GM10847 (cell line): ENCODE data around the gene UBA5.

Experiments
- POLR2A ChIP-seq: IDR thresholded peaks from 2 replicates; pipeline ENCODE4 v1.6.1; 2011; ENCODE audit not compliant: insufficient read length; ENCODE audit errors: extremely low read depth

The UBA5 gene

DNA sequence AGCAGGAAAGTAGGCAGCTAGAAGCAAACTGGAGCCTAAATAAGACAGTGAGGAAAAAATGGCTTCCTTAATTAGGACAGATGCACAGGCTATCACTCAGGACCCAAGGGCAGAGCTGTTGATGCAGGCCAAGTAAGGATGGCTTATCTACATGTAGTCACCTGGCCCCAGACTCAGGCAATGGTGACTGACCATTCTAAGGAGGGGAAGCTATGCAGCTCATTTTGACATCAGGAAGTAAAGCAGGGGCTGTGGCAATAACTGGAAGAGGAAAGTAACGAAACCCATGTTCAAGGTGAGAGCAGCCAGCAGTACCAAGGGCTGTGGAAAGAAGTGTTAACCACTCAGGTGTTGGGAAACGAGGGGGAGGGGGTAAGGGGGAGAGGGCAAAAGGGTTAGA, 16.8 kb upstream of the UBA5 start:
- no peak for TF ChIP-seq POLR2A

DNA sequence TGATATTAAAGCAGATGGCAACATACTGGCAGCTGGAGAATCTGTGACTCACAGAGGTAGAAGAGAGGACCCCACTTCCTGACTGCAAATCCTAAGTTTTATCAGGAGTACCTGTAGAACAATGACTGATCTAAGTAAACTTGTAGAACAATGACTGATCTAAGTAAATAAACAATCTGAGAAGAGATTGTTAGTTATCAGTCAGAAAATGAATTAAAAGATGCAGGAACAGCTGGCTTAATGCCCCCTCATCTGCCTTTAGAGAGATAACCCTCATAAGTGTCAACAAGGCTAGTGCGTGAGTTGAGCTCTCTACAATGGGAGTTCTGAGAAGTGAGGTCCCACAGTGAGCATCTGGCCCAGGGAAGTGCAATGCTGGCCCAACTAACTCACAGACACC, 15.1 kb upstream of the UBA5 start:
- TF ChIP-seq POLR2A: no peak

DNA sequence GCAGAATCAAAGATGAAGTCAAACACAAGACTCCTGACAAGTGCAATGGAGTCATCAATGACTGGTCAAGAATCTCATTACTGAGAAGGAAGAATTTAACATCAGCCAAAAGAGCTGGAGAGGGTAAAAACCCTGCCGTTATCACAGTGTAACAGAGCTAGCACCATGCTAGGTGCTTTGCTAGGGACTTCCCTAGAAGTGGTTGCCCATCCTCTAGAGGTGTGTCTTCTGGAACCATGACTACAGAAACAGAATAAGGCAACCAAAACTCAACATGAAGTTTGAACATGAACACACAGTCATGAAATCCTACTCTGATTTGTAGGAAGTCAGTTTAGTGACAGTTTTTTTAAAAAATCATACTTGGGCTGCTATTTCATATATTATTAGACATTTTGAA, 10.0 kb upstream of the UBA5 start:
- TF ChIP-seq POLR2A: no peak

DNA sequence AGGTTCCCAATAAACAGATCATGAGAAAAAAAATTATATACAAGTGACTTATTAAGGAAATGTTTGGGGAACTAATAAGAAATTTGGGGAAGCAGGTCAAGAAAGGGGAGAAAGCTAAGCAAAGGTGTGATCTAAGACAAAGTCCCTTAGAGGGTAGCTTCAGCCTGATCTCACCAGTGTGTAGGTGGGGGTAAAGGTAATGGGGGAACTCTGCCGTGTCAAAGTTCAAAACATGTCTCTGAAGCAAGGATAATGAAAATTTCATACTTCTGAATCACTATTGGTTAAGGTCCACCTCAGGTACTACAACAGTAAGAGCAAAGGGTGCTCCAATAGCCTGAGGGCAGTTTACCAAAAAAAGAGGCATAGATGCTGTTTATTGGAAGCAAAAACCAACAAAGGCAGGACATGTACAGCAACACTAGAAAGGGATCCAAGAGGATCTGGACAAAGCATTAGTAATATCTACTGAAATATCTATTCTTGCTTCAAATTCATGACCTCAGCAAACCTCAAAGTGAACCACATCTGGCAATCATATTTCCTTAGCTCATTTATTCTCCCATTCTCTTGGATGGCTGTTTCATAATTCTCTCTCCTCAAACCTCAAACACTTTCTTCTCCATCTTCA, 7.4 kb upstream of the UBA5 start:
- no peak for TF ChIP-seq POLR2A

DNA sequence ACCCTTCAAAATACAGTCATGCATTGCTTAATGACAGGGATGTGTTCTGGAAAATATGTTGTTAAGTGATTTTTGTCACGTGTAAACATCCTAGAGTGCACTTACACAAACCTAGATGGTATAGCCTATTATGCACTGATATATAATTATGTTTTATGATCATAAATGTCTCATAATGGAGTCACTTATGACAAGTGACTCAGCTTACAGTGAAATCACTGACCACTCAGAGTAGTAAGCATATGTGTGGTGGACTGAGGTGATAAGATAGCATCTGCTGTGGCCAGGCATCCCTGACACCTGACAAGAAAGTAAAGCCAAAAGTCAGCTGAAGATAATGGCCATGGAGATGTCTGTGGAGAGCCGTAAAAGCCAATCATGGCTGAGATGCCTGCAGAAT, 5.9 kb upstream of the UBA5 start:
- TF ChIP-seq POLR2A: no peak

DNA sequence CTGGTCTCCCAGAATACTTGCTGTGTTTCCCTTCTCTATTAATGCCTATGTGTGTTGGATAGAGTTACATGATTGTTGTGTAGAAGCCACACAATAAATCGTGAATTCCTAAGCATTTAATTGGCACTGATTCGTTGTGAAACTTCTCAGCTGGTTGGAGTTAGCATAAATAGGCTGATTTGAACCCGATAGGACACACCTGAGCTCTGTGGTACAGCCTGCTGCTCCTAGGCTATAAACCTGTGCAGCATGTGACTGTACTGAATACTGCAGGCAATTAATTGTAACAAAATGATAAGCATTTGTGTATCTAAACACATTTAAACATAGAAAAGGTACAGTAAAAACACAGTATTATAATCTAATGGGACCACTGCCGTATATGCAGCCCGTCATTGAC, 5.4 kb upstream of the UBA5 start:
- TF ChIP-seq POLR2A: no peak

DNA sequence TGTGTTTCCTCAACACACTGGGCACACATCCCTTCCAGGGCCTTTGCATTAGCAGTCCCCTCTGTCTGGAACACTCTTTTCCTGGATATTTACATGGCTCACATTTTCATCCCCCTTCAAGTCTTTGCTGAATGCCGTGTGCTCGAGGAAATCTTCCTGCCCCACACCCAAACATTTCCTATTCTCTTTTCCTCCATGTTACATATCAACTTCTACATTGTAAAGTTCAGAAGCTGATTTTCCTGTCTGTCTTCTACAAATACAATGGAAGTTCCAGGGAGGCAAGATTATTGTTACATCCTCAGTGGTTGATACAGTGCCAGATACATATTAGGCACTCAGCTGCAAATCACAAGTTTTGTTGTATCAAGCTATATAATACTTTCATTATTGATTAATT, 4.7 kb upstream of the UBA5 start:
- TF ChIP-seq POLR2A: no peak

DNA sequence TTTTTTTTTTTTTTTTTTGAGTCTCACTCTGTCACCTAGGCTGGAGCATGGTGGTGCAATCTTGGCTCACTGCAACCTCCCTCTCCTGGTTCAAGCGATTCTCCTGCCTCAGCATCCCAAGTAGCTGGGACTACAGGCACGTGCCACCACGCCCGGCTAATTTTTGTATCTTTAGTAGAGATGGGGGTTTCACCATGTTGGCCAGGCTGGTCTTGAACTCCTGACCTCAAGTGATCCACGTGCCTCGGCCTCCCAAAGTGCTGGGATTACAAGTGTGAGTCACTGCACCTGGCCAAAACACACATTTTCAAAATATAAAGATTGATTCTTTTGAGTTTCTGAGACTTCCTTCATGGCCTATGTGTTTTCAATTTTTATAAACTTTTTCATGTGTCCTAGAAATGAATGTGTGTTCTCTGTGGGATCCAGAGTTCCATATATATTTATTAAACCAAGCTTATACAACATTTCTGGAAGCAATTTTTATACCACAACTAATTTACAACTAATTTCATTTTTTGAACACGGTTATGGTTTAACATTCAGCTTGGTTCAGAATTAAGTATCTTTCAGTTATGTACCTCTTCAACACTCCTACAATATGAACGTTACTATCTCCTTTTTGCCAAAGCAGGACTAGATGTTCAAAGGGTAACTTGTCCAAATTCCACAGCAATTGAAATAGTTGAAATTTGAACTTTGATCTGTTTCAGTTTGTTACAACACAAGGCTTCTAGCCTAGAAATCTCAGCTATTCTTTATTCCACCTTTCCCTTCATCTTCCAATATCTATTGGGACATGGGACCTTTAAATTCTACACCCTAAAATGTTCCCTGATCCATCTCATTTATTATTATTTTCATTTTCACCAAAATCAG, 2.0 kb upstream of the UBA5 start:
- no peak for TF ChIP-seq POLR2A

DNA sequence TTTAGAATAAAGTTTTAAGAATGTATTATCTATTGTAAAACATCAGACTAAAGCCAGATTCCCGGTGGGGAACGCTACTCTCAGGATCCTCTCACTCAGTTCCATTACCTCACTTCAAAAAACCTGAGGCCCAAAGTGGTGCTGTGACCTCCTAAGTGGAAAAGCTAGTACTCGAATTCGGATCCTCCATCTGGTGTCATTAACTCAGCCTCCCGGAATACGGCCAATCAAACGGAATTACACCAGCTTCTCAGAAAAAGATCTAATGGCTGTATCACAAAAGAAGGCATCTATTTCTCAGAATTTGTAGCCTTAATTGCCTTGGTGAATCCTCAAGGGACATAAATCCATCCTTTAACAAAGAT, 1.1 kb upstream of the UBA5 start:
- TF ChIP-seq POLR2A: no peak

DNA sequence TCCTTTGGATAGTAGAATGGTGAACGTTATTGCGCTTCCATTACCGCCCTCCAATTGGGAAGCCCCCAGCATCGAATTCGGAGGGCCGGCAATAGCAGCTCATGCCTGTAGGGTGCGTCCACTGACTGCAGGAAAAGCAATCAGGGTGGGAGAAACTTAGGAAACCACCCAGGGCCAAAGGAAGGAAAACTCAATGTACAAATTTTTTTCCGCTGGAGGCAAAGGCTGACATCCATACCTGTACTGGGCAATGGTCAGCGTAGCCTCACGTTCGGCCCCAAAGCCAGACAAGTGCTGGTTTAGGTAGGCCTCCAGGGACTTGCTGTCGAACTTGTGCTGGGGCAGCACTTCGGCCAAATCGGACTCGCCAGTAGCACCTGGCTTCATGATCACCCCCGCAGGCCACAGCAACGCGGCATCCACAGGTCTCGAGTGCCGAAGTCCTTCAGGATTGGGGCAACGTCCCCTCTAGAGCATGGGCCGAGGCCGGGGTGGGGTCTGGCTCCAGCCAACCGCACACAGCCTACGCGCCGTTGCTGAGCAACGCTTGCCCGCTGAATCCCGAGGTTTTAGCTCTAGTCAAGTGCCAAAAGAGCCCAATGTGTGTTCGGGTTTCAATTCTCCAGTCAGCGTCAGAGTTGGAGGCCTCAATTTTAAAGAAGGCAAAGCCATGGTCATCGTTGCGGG, 621 bp upstream of the UBA5 start, which contains the start of gene ACAD11:
TSS of gene ACAD11 (minus strand) at position 445 of the 687 bp plus-strand sequence. CDS start at position 387, 58 bp downstream.
- peak; percentile 26 for TF ChIP-seq POLR2A

DNA sequence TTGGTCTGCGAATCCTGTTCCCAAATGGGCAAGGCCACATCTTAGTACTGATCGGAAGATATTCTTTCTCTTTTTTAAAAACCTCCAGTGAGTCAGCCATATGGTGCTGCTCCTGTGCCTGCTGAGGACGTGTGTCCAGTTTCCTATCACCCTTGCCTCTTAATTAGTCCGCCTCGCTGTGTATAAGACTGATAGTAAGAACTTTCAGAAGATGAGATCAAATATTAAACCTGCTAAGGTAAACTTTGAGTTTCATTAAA, 612 bp downstream of the UBA5 start:
- no peak for TF ChIP-seq POLR2A

DNA sequence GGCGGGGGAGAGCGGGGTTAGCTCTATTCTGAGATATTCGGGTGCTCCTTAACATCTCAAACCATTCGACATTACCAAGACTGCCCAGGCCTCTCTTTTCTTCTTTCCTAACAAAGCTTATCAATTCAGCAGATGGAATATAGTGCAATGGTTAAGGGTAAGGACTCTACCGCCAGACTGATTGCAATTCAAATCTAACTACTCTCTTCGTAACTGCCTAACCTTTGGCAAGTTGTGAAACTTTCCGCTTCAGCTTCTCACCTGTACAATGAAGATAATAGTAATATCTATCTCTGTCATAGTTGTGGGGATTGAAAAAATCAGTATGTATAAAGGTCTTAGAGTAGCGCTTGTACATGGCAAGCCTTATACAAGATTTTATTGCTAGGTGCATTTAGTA, 972 bp downstream of the UBA5 start:
- no peak for TF ChIP-seq POLR2A

DNA sequence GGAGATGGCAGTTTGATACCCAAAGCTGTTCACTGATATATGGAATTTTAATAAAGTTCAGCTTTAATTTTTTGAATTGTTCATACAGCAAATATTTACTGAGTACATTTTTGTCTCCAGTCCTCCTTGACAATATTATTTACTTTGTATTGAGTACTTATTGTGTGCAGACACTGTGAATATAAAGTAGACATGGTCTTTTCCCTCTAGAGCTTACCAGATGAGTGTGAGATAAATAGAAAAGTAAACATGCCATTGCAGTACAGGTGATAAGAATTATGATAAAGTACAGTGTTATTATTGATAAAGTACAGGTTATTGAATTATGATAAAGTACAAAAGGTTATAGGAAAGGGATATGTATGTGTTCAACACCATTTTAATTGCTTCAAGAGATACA, 2.1 kb downstream of the UBA5 start:
- TF ChIP-seq POLR2A: no peak

DNA sequence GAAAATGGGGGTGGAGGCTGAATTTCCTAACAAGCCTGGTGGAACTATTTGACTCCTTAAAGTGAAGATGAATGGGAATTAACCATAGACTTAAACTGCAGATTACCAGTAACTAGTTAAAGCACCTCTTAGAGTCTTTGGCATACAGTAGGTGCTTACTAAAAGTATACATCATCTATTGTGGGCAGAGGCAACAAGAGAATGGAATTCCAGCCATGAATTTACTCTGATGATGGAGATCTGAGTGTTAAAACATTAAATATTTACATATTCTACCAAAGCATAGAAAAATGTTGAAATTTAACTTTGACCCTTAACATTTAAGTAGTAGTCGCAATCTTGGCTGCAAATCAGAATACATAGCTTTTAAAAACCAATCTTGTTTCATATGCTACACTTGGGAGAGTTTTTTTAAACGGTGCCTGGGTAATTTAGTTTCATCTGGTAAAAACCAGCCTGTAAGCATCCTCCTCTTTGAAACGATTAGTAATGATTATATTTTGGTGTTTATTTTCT, 5.2 kb downstream of the UBA5 start:
- TF ChIP-seq POLR2A: no peak

DNA sequence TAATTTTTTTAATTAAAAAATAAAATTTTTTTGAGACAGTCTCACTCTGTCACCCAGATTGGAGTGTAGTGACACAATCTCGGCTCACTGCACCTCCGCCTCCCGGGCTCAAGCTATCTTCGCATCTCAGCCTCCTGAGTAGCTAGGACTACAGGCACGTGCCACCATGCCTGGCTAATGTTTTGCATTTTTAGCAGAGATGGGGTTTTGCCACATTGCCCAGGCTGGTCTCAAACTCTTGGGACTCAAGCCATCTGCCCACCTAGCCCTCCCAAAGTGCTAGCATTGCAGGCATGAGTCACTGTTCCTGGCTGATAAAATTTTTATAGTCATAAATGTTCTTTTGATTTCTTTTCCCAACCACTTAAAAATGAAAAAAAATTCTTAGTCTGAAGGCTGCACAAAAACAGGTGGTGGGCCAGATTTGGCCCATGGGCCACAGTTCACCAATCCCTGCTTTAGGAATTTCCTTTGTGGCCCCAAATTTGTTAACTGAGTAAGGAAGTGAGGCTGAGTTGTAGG, 9.2 kb downstream of the UBA5 start:
- no peak for TF ChIP-seq POLR2A

DNA sequence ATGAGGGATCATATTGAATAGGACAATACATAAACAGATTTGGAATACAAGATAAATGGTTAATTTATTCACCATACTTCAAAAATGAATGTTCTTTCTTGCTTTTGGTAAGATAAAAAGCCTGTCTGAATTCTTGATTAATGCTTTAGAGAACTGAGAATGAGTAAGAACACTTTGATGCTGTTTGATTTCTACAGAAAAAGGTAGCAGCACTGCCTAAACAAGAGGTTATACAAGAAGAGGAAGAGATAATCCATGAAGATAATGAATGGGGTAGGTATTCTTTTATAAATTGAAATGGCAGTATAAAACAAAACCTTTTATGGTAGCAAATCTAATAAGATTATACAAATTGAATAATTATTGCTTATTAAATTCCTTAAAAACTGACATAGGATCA, 15.3 kb downstream of the UBA5 start:
- no peak for TF ChIP-seq POLR2A
